Left ventricle myocardium inferior (tissue), 1 donor: Measurements from ENCODE around the gene SLC12A7. TPM values are rescaled to one million over a fixed set of nuclear protein-coding genes. Genes with fewer than 3 reads are reported as not detected.
"Not testable (repeated sequence)": the region's sequence is repeated elsewhere in the genome, so short reads cannot be mapped to it uniquely, and the experiment has no call there.

ENCODE experiments used
- DNase-seq: peaks from one replicate; pipeline ENCODE4 v3.0.0-alpha.2; 2020
- H3K27ac ChIP-seq: fragments of 200-600 bp; replicated peaks from 2 replicates; pipeline ENCODE4 v1.8.0; 2021
- H3K27me3 ChIP-seq: fragments of 200-600 bp; 2 replicates; pipeline ENCODE4 v1.8.0; 2021; ENCODE audit warnings: low read depth
- H3K36me3 ChIP-seq: fragments of 200-600 bp; 2 replicates; pipeline ENCODE4 v1.8.0; 2021
- H3K4me1 ChIP-seq: fragments of 200-600 bp; 2 replicates; pipeline ENCODE4 v1.8.0; 2021
- H3K4me3 ChIP-seq: fragments of 200-600 bp; 2 replicates; pipeline ENCODE4 v1.8.0; 2021; ENCODE audit warnings: mild to moderate bottlenecking, moderate library complexity
- H3K9me3 ChIP-seq: fragments of 200-600 bp; replicated peaks from 2 replicates; pipeline ENCODE4 v1.8.0; 2021
- CTCF ChIP-seq: fragments of 200-600 bp; IDR thresholded peaks from 2 replicates; pipeline ENCODE4 v1.8.0; 2021; ENCODE audit warnings: antibody characterized with exemption, mild to moderate bottlenecking, borderline replicate concordance
- intact Hi-C: fragments of 100-400 bp; cut with micrococcal nuclease; formaldehyde crosslinking; loops from one replicate; pipeline ENCODE4 v1.11.0; 2022
- total RNA-seq: library from RNA; stranded (reverse); fragmentation: NEBNext Ultra II Directional; extraction: Animal tissue kit (Norgen Biotek cat#: 25700); gene quantifications from one replicate; pipeline ENCODE4 v1.2.1, GENCODE V29; 2021
- donor health status: DM: no; HTN: yes; CAD: no; lungs with severe emphysema.

SLC12A7 gene
- total RNA-seq, 1 donor from 2014 or later = 140 TPM

- DNase-seq = peak; percentile 69
- Histone ChIP-seq H3K4me1 (peaks cover 94% of the 10 kb centered on the region), H3K9me3 (no peaks in the 10 kb centered on the region), H3K36me3 (no peaks in the 10 kb centered on the region), H3K27ac (peak overlapping the region; percentile 92), H3K27me3 (no peaks in the 10 kb centered on the region), H3K4me3 (peak overlapping the region; percentile 24)
- intact Hi-C loops = no loop called here
- TF ChIP-seq CTCF = no peak
Observed at GRCh38 chr5:1127959-1128785, 16.3 kb upstream of the SLC12A7 start.

- H3K36me3 ChIP-seq, DNase-seq, H3K9me3 ChIP-seq, intact Hi-C loops, H3K27me3 ChIP-seq: not testable (repeated sequence)
- Histone ChIP-seq H3K4me1 (peaks cover 98% of the 10 kb centered on the region), H3K27ac (peak overlapping the region; percentile 92), H3K4me3 (peak overlapping the region; percentile 34)
Observed at GRCh38 chr5:1125695-1126094, 13.8 kb upstream of the SLC12A7 start.

- intact Hi-C loops = no loop called here
Observed at GRCh38 chr5:1125030-1125357, 13.1 kb upstream of the SLC12A7 start.

GRCh38 chr5:1124205-1125029 lies 12.6 kb upstream of the SLC12A7 start:
- intact Hi-C loops = no loop called here
- DNase-seq = no peak
- TF ChIP-seq CTCF = no peak

More at GRCh38 chr5:1125030-1125357, 13.1 kb upstream of the SLC12A7 start:
- TF ChIP-seq CTCF = no peak
- DNase-seq = peak; percentile 84
- Histone ChIP-seq H3K27me3 (no peaks in the 10 kb centered on the region), H3K27ac (peak overlapping the region; percentile 92), H3K4me3 (peak overlapping the region; percentile 34), H3K36me3 (no peaks in the 10 kb centered on the region), H3K9me3 (no peaks in the 10 kb centered on the region), H3K4me1 (peaks cover 97% of the 10 kb centered on the region)

GRCh38 chr5:1123418-1124147 lies 11.7 kb upstream of the SLC12A7 start:
- intact Hi-C loops = no loop called here
- TF ChIP-seq CTCF = no peak

More at GRCh38 chr5:1124205-1125029, 12.6 kb upstream of the SLC12A7 start:
- no peaks in the 10 kb centered on the region for H3K27me3 ChIP-seq
- no peaks in the 10 kb centered on the region for H3K9me3 ChIP-seq
- H3K4me3 ChIP-seq = peak overlapping the region; percentile 34
- no peaks in the 10 kb centered on the region for H3K36me3 ChIP-seq
- H3K27ac ChIP-seq = peak overlapping the region; percentile 92
- H3K4me1 ChIP-seq = peaks cover 97% of the 10 kb centered on the region

More at GRCh38 chr5:1123418-1124147, 11.7 kb upstream of the SLC12A7 start:
- no peaks in the 10 kb centered on the region for H3K9me3 ChIP-seq
- no peaks in the 10 kb centered on the region for H3K27me3 ChIP-seq
- peak overlapping the region; percentile 34 for H3K4me3 ChIP-seq
- H3K36me3 ChIP-seq = no peaks in the 10 kb centered on the region
- no peak for DNase-seq
- peaks cover 97% of the 10 kb centered on the region for H3K4me1 ChIP-seq
- H3K27ac ChIP-seq = peak overlapping the region; percentile 92
